Mesodermal cell (in vitro differentiated cells): ENCODE results near the gene MIPEP.

Experiments used
- H3K27ac ChIP-seq: 2 replicates; pipeline ENCODE4 v1.7.0; 2013; ENCODE audit warnings: mild to moderate bottlenecking, low read depth, low read length, moderate library complexity; ENCODE audit not compliant: severe bottlenecking
- H3K36me3 ChIP-seq: 2 replicates; pipeline ENCODE4 v1.7.1; 2013; ENCODE audit warnings: mild to moderate bottlenecking, low read length, moderate library complexity; ENCODE audit not compliant: control insufficient read depth, insufficient read depth
- H3K4me1 ChIP-seq: one replicate; pipeline ENCODE4 v1.7.1; 2013; ENCODE audit warnings: mild to moderate bottlenecking, low read length; ENCODE audit not compliant: insufficient read depth, control insufficient read depth, poor library complexity, severe bottlenecking
- H3K4me3 ChIP-seq: 2 replicates; pipeline ENCODE4 v1.7.0; 2013; ENCODE audit warnings: low read length, control low read depth, mild to moderate bottlenecking; ENCODE audit not compliant: insufficient read depth, poor library complexity, severe bottlenecking; ENCODE audit errors: extremely low read depth
- H3K9me3 ChIP-seq: 2 replicates; pipeline ENCODE4 v1.7.1; 2013; ENCODE audit warnings: mild to moderate bottlenecking, low read length, moderate library complexity; ENCODE audit not compliant: control insufficient read depth
- WGBS, 2 experiments: methylation state at CpG; one replicate each; pipeline ENCODE4 v1.1.5; 2013; ENCODE audit warnings: missing lambda C conversion rate in 2 of 2; ENCODE audit not compliant: insufficient coverage in 2 of 2; 5-methylcytosine and 5-hydroxymethylcytosine counted together

The MIPEP gene

GRCh38 chr13:23715092-23715761 is 174.0 kb downstream of the MIPEP start:
- 91 to 100% methylated on average over 1 to 7 of the region's 19 CpGs for WGBS, 2 experiments
- H3K4me1 ChIP-seq, result no peaks in the 10 kb centered on the region
- no peaks in the 10 kb centered on the region for H3K36me3 ChIP-seq

GRCh38 chr13:23714672-23715071 is 174.5 kb downstream of the MIPEP start:
- Histone ChIP-seq H3K4me3 (no peak overlapping the region), H3K27ac (no peak overlapping the region), H3K9me3 (no peaks in the 10 kb centered on the region), H3K4me1 (no peaks in the 10 kb centered on the region), H3K36me3 (no peaks in the 10 kb centered on the region)
- 85 to 87% methylated on average over 3 to 5 of the region's 5 CpGs for WGBS, 2 experiments

More at GRCh38 chr13:23715092-23715761, 174.0 kb downstream of the MIPEP start:
- H3K27ac ChIP-seq, result no peak overlapping the region
- H3K4me3 ChIP-seq, result no peak overlapping the region
- no peaks in the 10 kb centered on the region for H3K9me3 ChIP-seq

- Histone ChIP-seq H3K4me1 (no peaks in the 10 kb centered on the region), H3K4me3 (no peak overlapping the region), H3K27ac (no peak overlapping the region), H3K36me3 (no peaks in the 10 kb centered on the region), H3K9me3 (no peaks in the 10 kb centered on the region)
- 86 to 100% methylated on average over 1 of the region's 3 CpGs for WGBS, 2 experiments
Observed at GRCh38 chr13:23711355-23711754, 177.8 kb downstream of the MIPEP start.

- no peaks in the 10 kb centered on the region for H3K4me1 ChIP-seq
- no peak overlapping the region for H3K4me3 ChIP-seq
- H3K36me3 ChIP-seq, result no peaks in the 10 kb centered on the region
- no CpG with 5 or more reads among the region's 1 CpG for WGBS, 2 experiments
- H3K9me3 ChIP-seq, result no peaks in the 10 kb centered on the region
- no peak overlapping the region for H3K27ac ChIP-seq
Observed at GRCh38 chr13:23710366-23710765, 178.8 kb downstream of the MIPEP start.

GRCh38 chr13:23709536-23709935 is 179.7 kb downstream of the MIPEP start:
- no peak overlapping the region for H3K4me3 ChIP-seq
- 89 to 100% methylated on average over 1 of the region's 1 CpG for WGBS, 2 experiments
- no peak overlapping the region for H3K27ac ChIP-seq
- H3K9me3 ChIP-seq, result no peaks in the 10 kb centered on the region
- H3K4me1 ChIP-seq, result no peaks in the 10 kb centered on the region
- H3K36me3 ChIP-seq, result no peaks in the 10 kb centered on the region

GRCh38 chr13:23707674-23708073 is 181.5 kb downstream of the MIPEP start:
- no peaks in the 10 kb centered on the region for H3K9me3 ChIP-seq
- no peaks in the 10 kb centered on the region for H3K4me1 ChIP-seq
- no peaks in the 10 kb centered on the region for H3K36me3 ChIP-seq
- H3K4me3 ChIP-seq, result no peak overlapping the region
- H3K27ac ChIP-seq, result no peak overlapping the region
- 89 to 100% methylated on average over 1 to 2 of the region's 3 CpGs for WGBS, 2 experiments

- H3K9me3 ChIP-seq, result no peaks in the 10 kb centered on the region
- WGBS, 2 experiments, result 77 to 100% methylated on average over 1 to 2 of the region's 2 CpGs
- no peak overlapping the region for H3K27ac ChIP-seq
- H3K4me1 ChIP-seq, result no peaks in the 10 kb centered on the region
- H3K36me3 ChIP-seq, result no peaks in the 10 kb centered on the region
- no peak overlapping the region for H3K4me3 ChIP-seq
Observed at GRCh38 chr13:23705583-23705982, 183.6 kb downstream of the MIPEP start.

- H3K27ac ChIP-seq, result no peak overlapping the region
- 92 to 93% methylated on average over 10 of the region's 11 CpGs for WGBS, 2 experiments
Observed at GRCh38 chr13:23703246-23703860, 185.8 kb downstream of the MIPEP start.

GRCh38 chr13:23701636-23702035 is 187.6 kb downstream of the MIPEP start:
- 90% methylated on average over 8 to 10 of the region's 12 CpGs for WGBS, 2 experiments
- Histone ChIP-seq H3K4me1 (no peaks in the 10 kb centered on the region), H3K9me3 (no peaks in the 10 kb centered on the region), H3K4me3 (no peak overlapping the region), H3K27ac (no peak overlapping the region), H3K36me3 (no peaks in the 10 kb centered on the region)

More at GRCh38 chr13:23703246-23703860, 185.8 kb downstream of the MIPEP start:
- Histone ChIP-seq H3K4me3 (no peak overlapping the region), H3K36me3 (no peaks in the 10 kb centered on the region), H3K4me1 (no peaks in the 10 kb centered on the region), H3K9me3 (no peaks in the 10 kb centered on the region)

GRCh38 chr13:23701186-23701585 is 188.0 kb downstream of the MIPEP start:
- WGBS, 2 experiments, result 96 to 100% methylated on average over 2 to 4 of the region's 5 CpGs
- H3K9me3 ChIP-seq, result no peaks in the 10 kb centered on the region
- H3K27ac ChIP-seq, result no peak overlapping the region
- no peaks in the 10 kb centered on the region for H3K36me3 ChIP-seq
- no peak overlapping the region for H3K4me3 ChIP-seq
- peaks cover 4% of the 10 kb centered on the region for H3K4me1 ChIP-seq

- WGBS, 2 experiments, result 85 to 98% methylated on average over 2 of the region's 2 CpGs
- Histone ChIP-seq H3K9me3 (no peaks in the 10 kb centered on the region), H3K4me1 (peaks cover 7% of the 10 kb centered on the region), H3K27ac (no peak overlapping the region), H3K36me3 (no peaks in the 10 kb centered on the region), H3K4me3 (no peak overlapping the region)
Observed at GRCh38 chr13:23699271-23699670, 189.9 kb downstream of the MIPEP start.
